Keratinocyte (primary cell): ENCODE measurements around the gene MAP4K1. TPM values are rescaled to one million over a fixed set of nuclear protein-coding genes. Genes with fewer than 3 reads are reported as not detected.
"Not testable (repeated sequence)": the region's sequence is repeated elsewhere in the genome, so short reads cannot be mapped to it uniquely, and the experiment has no call there.

Experiments used
- DNase-seq: peaks from one replicate; pipeline ENCODE4 v3.0.0-alpha.2; 2011; ENCODE audit warnings: low read depth, missing footprints, low spot score
- FAIRE-seq: peaks from 2 replicates; lab custom pipeline; 2011; peaks lifted over from hg19 to GRCh38; lab: Jason Lieb, UNC
- H2AFZ ChIP-seq: 2 replicates; pipeline ENCODE4 v1.6.0; 2012; ENCODE audit warnings: low read length, control low read depth, inconsistent platforms; ENCODE audit not compliant: control insufficient read depth
- H3K27ac ChIP-seq: 2 replicates; pipeline ENCODE4 v1.5.1; 2011; ENCODE audit warnings: low read length; ENCODE audit not compliant: control insufficient read depth, insufficient read depth
- H3K27me3 ChIP-seq: 3 replicates; pipeline ENCODE4 v1.6.0; 2011; ENCODE audit warnings: low read length; ENCODE audit not compliant: control insufficient read depth, insufficient read depth; ENCODE audit errors: extremely low read depth
- H3K36me3 ChIP-seq, 2 experiments: 2 replicates in 1 of 2; 3 replicates in 1 of 2; pipeline ENCODE4 v1.5.1; 2011; ENCODE audit warnings: low read length in 2 of 2, mild to moderate bottlenecking in 1 of 2; ENCODE audit not compliant: control insufficient read depth in 2 of 2, insufficient read depth in 2 of 2; ENCODE audit errors: extremely low read depth in 1 of 2
- H3K4me1 ChIP-seq: 3 replicates; pipeline ENCODE4 v1.5.1; 2011; ENCODE audit warnings: low read length; ENCODE audit not compliant: control insufficient read depth, insufficient read depth; ENCODE audit errors: extremely low read depth
- H3K4me2 ChIP-seq: 3 replicates; pipeline ENCODE4 v1.6.0; 2011; ENCODE audit warnings: low read depth, low read length; ENCODE audit not compliant: control insufficient read depth, insufficient read depth; ENCODE audit errors: extremely low read depth
- H3K4me3 ChIP-seq, 3 experiments: fragments of 200-600 bp in 1 of 3; sonication (generic) in 1 of 3; 2 replicates in 2 of 3; 3 replicates in 1 of 3; pipeline ENCODE4 v1.5.1; 2011 to 2016; ENCODE audit warnings: low read length in 3 of 3, mild to moderate bottlenecking in 3 of 3, control low read depth in 2 of 3, inconsistent platforms in 1 of 3, low read depth in 1 of 3, mixed read lengths in 1 of 3, mixed run types in 1 of 3, moderate library complexity in 1 of 3; ENCODE audit not compliant: control insufficient read depth in 2 of 3, insufficient read depth in 2 of 3; ENCODE audit errors: extremely low read depth in 1 of 3
- H3K79me2 ChIP-seq: 2 replicates; pipeline ENCODE4 v1.6.0; 2012; ENCODE audit warnings: low read length; ENCODE audit not compliant: control insufficient read depth, insufficient read depth
- H3K9ac ChIP-seq: 3 replicates; pipeline ENCODE4 v1.6.0; 2011; ENCODE audit warnings: low read length; ENCODE audit not compliant: control insufficient read depth, insufficient read depth; ENCODE audit errors: extremely low read depth
- H3K9me1 ChIP-seq: 3 replicates; pipeline ENCODE4 v1.6.0; 2011; ENCODE audit warnings: low read length; ENCODE audit not compliant: control insufficient read depth, insufficient read depth; ENCODE audit errors: extremely low read depth
- H3K9me3 ChIP-seq: 2 replicates; pipeline ENCODE4 v1.5.1; 2012; ENCODE audit warnings: low read depth, low read length; ENCODE audit not compliant: control insufficient read depth
- H4K20me1 ChIP-seq: 3 replicates; pipeline ENCODE4 v1.6.0; 2011; ENCODE audit warnings: low read length; ENCODE audit not compliant: control insufficient read depth, insufficient read depth; ENCODE audit errors: extremely low read depth
- EZH2 ChIP-seq: IDR thresholded peaks from one replicate; pipeline ENCODE4 v1.6.1; 2012; ENCODE audit warnings: inconsistent platforms, mild to moderate bottlenecking, low read length, moderate library complexity
- dilution Hi-C: fragments of 300-500 bp; cut with MboI; formaldehyde crosslinking; loops from one replicate; pipeline ENCODE4 v1.7.0; 2020; ENCODE audit warnings: low sequenced_read_pairs; ENCODE audit not compliant: extremely low pct_ligation_motif_present
- polyA plus RNA-seq, 5 experiments: library from polyadenylated mRNA; depleted of rRNA in 3 of 5; stranded (reverse) in 3 of 5; stranded (forward) in 1 of 5; unstranded in 1 of 5; fragments of >200 nt; gene quantifications; 1 replicate in 1 of 5; 2 replicates in 3 of 5; 3 replicates in 1 of 5; pipeline versions ENCODE4 v1.2.1 to v1.2.3, GENCODE V29; 2011 to 2012; ENCODE audit warnings: missing spikeins in 2 of 5, low read depth in 1 of 5, low replicate concordance in 1 of 5
- TF ChIP-seq, protein P1 (sequence below), 3 experiments: IDR thresholded peaks in 1 of 3; conservative IDR thresholded peaks in 1 of 3; optimal IDR thresholded peaks in 1 of 3; 2 replicates in 2 of 3; 3 replicates in 1 of 3; pipeline versions ENCODE3 to v1.5.1; 2011; ENCODE audit warnings: low read length in 3 of 3, mild to moderate bottlenecking in 3 of 3, moderate library complexity in 2 of 3, control low read depth in 1 of 3, inconsistent platforms in 1 of 3; ENCODE audit not compliant: insufficient read depth in 2 of 3; ENCODE audit errors: extremely low read depth in 1 of 3

The MAP4K1 gene
- polyA plus RNA-seq, 1 donor (not counting 4 experiments of a cell fraction or from before 2014, with no cell fraction given) = 0.25 TPM

- FAIRE-seq (no peak), DNase-seq (no peak)
- H3K9ac ChIP-seq = no peak overlapping the region
- no peaks in the 10 kb centered on the region for H3K27me3 ChIP-seq
- peaks cover 4% of the 10 kb centered on the region for H3K79me2 ChIP-seq
- H2AFZ ChIP-seq = no peak overlapping the region
- no peaks in the 10 kb centered on the region for H4K20me1 ChIP-seq
- peaks cover 24% of the 10 kb centered on the region for H3K4me1 ChIP-seq
- dilution Hi-C loops = no loop called here
- H3K4me3 ChIP-seq = no peak overlapping the region
- H3K9me1 ChIP-seq = no peaks in the 10 kb centered on the region
- H3K9me3 ChIP-seq = no peaks in the 10 kb centered on the region
- H3K36me3 ChIP-seq = peaks cover 18 to 29% of the 10 kb centered on the region in 2 experiments
- no peak for TF ChIP-seq EZH2
- TF ChIP-seq, protein P1, sequence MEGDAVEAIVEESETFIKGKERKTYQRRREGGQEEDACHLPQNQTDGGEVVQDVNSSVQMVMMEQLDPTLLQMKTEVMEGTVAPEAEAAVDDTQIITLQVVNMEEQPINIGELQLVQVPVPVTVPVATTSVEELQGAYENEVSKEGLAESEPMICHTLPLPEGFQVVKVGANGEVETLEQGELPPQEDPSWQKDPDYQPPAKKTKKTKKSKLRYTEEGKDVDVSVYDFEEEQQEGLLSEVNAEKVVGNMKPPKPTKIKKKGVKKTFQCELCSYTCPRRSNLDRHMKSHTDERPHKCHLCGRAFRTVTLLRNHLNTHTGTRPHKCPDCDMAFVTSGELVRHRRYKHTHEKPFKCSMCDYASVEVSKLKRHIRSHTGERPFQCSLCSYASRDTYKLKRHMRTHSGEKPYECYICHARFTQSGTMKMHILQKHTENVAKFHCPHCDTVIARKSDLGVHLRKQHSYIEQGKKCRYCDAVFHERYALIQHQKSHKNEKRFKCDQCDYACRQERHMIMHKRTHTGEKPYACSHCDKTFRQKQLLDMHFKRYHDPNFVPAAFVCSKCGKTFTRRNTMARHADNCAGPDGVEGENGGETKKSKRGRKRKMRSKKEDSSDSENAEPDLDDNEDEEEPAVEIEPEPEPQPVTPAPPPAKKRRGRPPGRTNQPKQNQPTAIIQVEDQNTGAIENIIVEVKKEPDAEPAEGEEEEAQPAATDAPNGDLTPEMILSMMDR (optimal IDR thresholded peaks at IDR 0.05 in 1 of 3, IDR thresholded peaks at IDR 0.05 in 1 of 3, conservative IDR thresholded peaks at IDR 0.05 in 1 of 3; ENCODE audit: extremely low read depth in 1 of 3, insufficient read depth in 2 of 3, low read length in 3 of 3) = no peak
- no peak overlapping the region for H3K4me2 ChIP-seq
- no peak overlapping the region for H3K27ac ChIP-seq
These were observed 14.9 kb upstream of the MAP4K1 start for GRCh38 chr19:38632476-38633213.

- not testable (repeated sequence) for H3K4me2 ChIP-seq
- peaks cover 20 to 34% of the 10 kb centered on the region in 2 experiments for H3K36me3 ChIP-seq
These were observed 14.2 kb upstream of the MAP4K1 start for GRCh38 chr19:38631811-38632475.

GRCh38 chr19:38631301-38631700, 13.5 kb upstream of the MAP4K1 start:
- dilution Hi-C loops, H3K4me3 ChIP-seq: not testable (repeated sequence)

More at GRCh38 chr19:38631811-38632475, 14.2 kb upstream of the MAP4K1 start:
- dilution Hi-C loops, H3K27ac ChIP-seq, FAIRE-seq, H3K27me3 ChIP-seq, H2AFZ ChIP-seq, H3K4me3 ChIP-seq, H3K79me2 ChIP-seq, H4K20me1 ChIP-seq, H3K9me1 ChIP-seq, DNase-seq, H3K9ac ChIP-seq, H3K9me3 ChIP-seq: not testable (repeated sequence)
- peaks cover 19% of the 10 kb centered on the region for H3K4me1 ChIP-seq

More at GRCh38 chr19:38631301-38631700, 13.5 kb upstream of the MAP4K1 start:
- FAIRE-seq = peak; percentile 34
- H3K9ac ChIP-seq, H3K9me1 ChIP-seq, H3K79me2 ChIP-seq, DNase-seq, H3K27ac ChIP-seq, H3K27me3 ChIP-seq, H2AFZ ChIP-seq, H3K4me2 ChIP-seq, H3K9me3 ChIP-seq, H4K20me1 ChIP-seq: not testable (repeated sequence)
- Histone ChIP-seq H3K4me1 (peaks cover 14% of the 10 kb centered on the region), H3K36me3 (peaks cover 23 to 38% of the 10 kb centered on the region in 2 experiments)
